ENCODE data around the gene MSL1. TPM values are rescaled to one million over a fixed set of nuclear protein-coding genes. Genes with fewer than 3 reads are reported as not detected.

The MSL1 gene
- total and polyA plus RNA-seq, 9 of the 15 experiments (the other 6 are each of a cell fraction or from before 2014, with no cell fraction given) = 13.8 to 120 (median 61.9) TPM

- TF ChIP-seq ZNF592 (IDR thresholded peaks at IDR 0.05) (peak; percentile 57; the same call in 1 of the 2 replicates), SMARCA4 (IDR thresholded peaks at IDR 0.05) (0 out of 2 replicates have a peak, but pooled peaks have one; percentile 27), VEZF1 (CRISPR knock-in tag; IDR thresholded peaks at IDR 0.05) (peak; percentile 80), E2F6 (IDR thresholded peaks at IDR 0.05; ENCODE audit: borderline replicate concordance in 1 of 2, extremely low read depth in 1 of 2, insufficient read depth in 1 of 2, insufficient read length in 1 of 2, low read depth in 1 of 2, low read length in 1 of 2, poor library complexity in 1 of 2, severe bottlenecking in 1 of 2) (peak in 1 of 2 experiments; percentile 36), USF1 (CRISPR knock-in tag; IDR thresholded peaks at IDR 0.05) (peak; percentile 51), MCM7 (IDR thresholded peaks at IDR 0.05) (no peak), PRMT5 (CRISPR knock-in tag; IDR thresholded peaks at IDR 0.05) (no peak), E4F1 (CRISPR knock-in tag; IDR thresholded peaks at IDR 0.05; ENCODE audit: borderline replicate concordance) (no peak), L3MBTL2 (IDR thresholded peaks at IDR 0.05) (peak; percentile 70), TOE1 (IDR thresholded peaks at IDR 0.05; ENCODE audit: borderline replicate concordance) (peak; percentile 40; the same call in 1 of the 2 replicates), TOE1 (CRISPR knock-in tag; IDR thresholded peaks at IDR 0.05; ENCODE audit: borderline replicate concordance, low read depth) (no peak), USF2 (CRISPR knock-in tag; IDR thresholded peaks at IDR 0.05) (peak; percentile 78), CHD1 (IDR thresholded peaks at IDR 0.05; ENCODE audit: low read length) (no peak)
Measured at GRCh38 chr17:40072735-40073346, 48.9 kb upstream of the MSL1 start (continued).
